CD1c-positive myeloid dendritic cell (primary cell): ENCODE measurements around the gene GDPD3.

Source experiments
- DNase-seq: peaks from one replicate; pipeline ENCODE4 v3.0.0-alpha.2; 2016; ENCODE audit errors: extremely low spot score

Gene GDPD3

DNA sequence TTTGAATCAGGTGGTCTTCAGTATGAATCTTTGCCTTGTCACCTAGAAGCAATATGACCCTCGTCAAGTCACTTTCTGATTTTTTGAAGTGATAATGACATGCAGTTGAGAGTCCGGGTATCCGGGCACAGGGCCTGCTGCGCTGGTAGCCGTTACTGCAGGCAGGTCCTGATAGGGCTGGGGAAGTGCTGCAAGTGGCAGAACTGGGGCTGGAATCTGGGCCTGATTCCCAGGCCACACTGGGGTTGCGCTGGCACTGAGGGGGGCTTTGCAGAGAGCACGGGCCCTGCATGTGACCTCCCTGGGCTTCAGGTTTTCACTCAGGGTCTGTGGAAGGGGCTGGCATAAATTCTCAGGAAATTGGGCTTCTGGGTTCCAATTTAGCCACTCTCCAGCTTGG is 34.6 kb downstream of the GDPD3 start:
- DNase-seq: no peak

GRCh38 chr16:30077656-30078055 is 35.7 kb downstream of the GDPD3 start:
- DNase-seq: no peak

GRCh38 chr16:30076276-30076791 is 37.0 kb downstream of the GDPD3 start:
- no peak for DNase-seq

DNA sequence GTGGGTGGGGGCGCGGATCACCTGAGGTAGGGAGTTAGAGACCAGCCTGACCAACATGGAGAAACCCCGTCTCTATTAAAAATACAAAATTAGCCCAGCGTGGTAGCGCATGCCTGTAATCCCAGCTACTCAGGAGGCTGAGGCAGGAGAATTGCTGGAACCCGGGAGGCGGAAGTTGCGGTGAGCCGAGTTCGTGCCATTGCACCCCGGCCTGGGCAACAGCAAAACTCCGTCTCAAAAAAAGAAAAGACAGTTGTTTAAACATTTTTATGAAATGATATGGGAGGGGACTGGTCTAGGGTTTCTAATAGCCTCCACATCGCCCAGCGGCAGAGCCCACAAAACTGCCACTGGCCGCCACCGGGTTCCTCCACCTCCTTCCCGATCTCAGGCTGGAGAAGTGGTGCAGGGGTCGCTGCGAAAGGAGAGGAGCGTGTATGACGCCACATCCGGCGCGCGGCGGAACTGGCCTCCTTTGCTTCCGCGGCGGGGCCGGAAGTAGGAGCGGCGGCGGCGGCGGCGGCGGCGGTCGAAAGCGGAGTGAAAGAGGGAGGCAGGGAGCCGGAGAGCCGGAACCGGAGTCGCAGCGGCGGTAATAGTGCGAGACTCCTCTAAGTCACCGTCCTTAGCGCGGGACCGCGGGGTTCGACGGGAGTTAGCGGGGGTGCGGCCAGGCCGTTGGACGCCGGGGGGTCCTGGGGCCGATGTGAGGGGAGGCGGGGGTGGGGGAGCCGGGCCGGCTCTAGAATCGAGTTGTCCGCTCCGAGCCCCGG is 37.6 kb downstream of the GDPD3 start, which contains the start of gene PPP4C:
TSS of gene PPP4C (plus strand) at position 492 of the 773 bp plus-strand sequence. CDS start 384 bp downstream, outside the sequence.
- DNase-seq: peak; percentile 93

DNA sequence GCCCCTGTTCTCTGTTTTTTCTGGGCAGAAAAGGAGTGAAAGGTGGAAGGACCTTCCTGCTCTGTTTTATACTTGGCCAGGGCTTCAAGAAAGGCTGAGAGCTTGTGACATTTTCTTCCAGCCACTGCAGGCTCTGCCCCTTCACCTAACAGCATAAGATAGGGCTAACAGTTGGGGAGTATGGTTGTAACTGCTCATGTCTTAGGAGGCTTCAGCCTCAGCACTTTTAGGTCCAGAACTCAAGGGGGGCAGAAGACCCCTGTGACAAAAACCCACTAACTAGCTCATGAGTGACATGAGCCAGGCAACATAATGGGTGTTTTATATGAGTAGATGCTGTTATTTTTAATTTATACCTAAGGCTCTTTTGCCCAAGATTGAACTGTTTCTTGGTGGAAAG is 42.8 kb downstream of the GDPD3 start:
- no peak for DNase-seq

DNA sequence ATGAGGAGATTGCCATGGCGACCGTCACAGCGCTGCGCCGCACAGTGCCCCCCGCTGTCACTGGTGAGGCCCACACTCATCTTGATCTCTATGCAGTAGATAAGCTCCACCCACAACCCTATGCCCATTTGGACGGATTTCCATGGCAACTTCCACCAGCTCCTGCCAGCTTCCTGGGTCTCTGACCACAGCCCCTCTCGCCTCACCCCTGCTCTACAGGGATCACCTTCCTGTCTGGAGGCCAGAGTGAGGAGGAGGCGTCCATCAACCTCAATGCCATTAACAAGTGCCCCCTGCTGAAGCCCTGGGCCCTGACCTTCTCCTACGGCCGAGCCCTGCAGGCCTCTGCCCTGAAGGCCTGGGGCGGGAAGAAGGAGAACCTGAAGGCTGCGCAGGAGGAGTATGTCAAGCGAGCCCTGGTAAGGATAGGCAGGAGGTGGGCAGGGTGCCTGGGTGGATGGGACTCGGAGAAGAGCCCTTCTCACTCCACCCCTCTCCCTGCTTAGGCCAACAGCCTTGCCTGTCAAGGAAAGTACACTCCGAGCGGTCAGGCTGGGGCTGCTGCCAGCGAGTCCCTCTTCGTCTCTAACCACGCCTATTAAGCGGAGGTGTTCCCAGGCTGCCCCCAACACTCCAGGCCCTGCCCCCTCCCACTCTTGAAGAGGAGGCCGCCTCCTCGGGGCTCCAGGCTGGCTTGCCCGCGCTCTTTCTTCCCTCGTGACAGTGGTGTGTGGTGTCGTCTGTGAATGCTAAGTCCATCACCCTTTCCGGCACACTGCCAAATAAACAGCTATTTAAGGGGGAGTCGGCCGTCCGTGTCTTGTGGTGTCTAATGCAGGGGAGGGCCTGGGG is 43.5 kb downstream of the GDPD3 start:
- no peak for DNase-seq

DNA sequence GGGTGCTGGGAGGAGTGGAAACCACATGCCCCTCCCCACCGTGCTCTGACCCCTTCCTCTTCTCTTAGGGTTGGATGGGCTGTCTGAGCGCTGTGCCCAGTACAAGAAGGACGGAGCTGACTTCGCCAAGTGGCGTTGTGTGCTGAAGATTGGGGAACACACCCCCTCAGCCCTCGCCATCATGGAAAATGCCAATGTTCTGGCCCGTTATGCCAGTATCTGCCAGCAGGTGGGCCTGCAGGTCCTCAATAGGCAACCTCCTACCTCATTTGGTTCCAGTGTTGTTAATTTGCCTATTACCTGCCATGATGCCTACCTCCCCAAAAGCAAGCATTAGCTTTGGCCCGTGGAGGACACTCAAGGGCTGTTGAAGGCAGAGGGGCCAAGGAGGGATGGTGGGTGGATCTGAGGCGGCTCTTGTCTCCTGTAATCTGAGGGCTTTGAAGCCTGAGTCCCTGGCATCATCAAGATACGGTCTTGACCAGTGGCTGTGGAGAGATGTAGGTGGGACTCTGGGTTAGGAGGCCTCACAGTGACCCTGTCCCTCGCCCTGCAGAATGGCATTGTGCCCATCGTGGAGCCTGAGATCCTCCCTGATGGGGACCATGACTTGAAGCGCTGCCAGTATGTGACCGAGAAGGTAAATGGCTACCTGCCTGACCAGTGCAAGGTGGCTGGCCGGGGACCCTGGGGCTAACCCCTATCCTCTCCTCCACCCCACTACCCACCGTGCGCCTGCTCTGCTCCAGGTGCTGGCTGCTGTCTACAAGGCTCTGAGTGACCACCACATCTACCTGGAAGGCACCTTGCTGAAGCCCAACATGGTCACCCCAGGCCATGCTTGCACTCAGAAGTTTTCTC is 44.4 kb downstream of the GDPD3 start:
- peak; percentile 62 for DNase-seq

GRCh38 chr16:30068333-30068732 is 45.0 kb downstream of the GDPD3 start:
- no peak for DNase-seq

DNA sequence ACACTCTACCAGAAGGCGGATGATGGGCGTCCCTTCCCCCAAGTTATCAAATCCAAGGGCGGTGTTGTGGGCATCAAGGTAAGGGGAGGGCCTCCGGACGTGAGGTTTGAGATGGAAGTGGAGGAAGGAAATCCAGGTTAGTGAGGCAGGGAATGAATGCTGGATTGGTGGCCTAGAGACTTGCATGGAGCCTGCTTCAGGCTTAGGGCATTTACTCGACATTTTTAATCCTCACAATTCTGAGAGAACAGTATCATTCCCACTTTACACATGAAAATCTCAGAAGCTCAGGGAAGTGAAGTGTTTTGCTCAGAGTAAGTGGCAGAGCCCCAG is 45.8 kb downstream of the GDPD3 start:
- DNase-seq: no peak

DNA sequence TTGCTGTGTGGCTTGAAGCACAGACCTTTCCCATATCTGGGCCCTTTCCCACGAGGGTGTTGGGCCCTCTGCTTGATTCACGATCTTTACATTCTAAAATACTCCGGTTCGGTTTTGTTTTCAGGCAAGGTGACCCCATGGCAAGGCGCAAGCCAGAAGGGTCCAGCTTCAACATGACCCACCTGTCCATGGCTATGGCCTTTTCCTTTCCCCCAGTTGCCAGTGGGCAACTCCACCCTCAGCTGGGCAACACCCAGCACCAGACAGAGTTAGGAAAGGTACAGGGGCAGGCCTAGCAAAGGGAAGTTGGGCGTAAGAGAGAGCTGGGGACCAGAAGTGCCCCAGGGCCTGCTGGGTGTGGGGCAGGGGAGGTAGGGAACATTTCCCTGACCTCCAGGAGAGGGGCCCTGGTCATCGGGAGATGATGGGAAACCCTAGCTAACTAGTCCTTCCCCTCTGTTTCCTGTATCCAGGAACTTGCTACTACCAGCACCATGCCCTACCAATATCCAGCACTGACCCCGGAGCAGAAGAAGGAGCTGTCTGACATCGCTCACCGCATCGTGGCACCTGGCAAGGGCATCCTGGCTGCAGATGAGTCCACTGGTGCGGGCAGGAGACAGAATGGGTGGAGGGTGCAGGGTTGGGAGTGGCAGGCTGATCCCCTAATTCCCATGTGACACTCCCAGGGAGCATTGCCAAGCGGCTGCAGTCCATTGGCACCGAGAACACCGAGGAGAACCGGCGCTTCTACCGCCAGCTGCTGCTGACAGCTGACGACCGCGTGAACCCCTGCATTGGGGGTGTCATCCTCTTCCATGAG is 46.4 kb downstream of the GDPD3 start:
- peak; percentile 35 for DNase-seq

GRCh38 chr16:30065943-30066760 is 47.2 kb downstream of the GDPD3 start:
- DNase-seq: peak; percentile 69

- DNase-seq: peak; percentile 98
Observed at GRCh38 chr16:30065102-30065942, 48.0 kb downstream of the GDPD3 start, which contains the start of gene ALDOA. ALDOA (plus strand) TSS chr16:30065760; CDS start chr16:30066898, 1,138 bp downstream.

- DNase-seq: no peak
Observed at GRCh38 chr16:30064729-30065101, 48.6 kb downstream of the GDPD3 start.

DNA sequence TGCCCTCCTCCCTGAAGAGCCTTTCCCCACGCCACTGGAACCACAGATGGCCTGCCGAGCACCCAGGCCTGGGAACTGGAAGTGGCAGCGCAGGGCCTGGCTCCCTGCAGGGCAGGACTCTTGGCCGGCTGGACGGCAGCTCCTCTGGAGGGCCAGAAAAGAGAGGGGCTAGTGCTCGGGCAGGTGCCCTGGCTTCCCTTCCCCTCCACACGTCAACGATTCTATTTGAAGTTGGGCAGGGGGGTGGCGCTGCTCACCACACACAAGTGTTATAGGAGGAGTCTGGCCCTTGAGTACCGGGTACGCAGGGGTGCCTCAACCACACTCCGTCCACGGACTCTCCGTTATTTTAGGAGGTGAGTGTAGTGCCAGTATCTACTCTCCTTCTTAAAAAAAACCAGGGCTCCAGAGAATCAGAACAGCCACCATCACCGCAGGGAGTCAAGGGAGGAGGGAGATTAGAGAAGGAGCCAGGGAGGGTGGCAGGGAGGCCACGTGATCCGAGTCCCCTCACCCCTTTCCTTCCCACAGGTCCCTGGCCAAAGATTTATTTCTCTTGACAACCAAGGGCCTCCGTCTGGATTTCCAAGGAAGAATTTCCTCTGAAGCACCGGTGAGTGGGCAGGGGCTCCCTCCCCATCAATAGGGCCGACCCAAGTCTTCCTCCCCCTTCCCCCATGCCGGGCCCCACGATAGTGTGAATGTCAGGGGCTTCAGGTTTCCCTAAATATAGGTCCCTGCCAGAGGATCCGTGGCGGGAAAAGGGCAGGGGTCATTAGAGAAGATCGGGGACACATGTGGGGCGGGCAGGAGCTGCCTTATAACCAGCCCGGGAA is 49.2 kb downstream of the GDPD3 start:
- peak; percentile 45 for DNase-seq

- no peak for DNase-seq
Observed at GRCh38 chr16:30063278-30063892, 50.0 kb downstream of the GDPD3 start.

- DNase-seq: no peak
Observed at GRCh38 chr16:30060836-30061554, 52.3 kb downstream of the GDPD3 start.

DNA sequence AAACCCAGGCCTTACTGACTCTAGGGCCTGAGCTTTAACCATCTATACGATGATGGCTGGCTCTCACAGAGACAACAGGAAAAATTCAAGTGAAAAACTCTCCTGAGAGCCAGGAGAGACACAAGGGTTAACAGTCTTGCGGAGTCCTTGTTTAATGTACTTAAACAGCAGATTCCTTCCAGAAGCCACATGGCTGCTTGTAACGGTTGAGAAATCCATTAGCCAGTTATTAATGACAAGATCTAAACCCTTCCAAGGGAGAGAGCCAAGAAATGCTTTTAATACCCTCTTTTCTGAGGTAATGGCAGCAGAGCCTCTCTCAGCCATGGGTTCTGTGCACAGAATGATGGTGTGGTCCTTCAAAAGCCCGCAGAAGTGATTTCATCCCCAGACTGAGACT is 53.0 kb downstream of the GDPD3 start:
- no peak for DNase-seq
